GM06990 (cell line): Measurements from ENCODE around the gene GALNS.
A peak's percentile ranks its signal among the peaks of the same experiment; 100 is the strongest.

Experiments
- DNase-seq: peaks from one replicate; pipeline ENCODE4 v3.0.0-alpha.2; 2011; ENCODE audit not compliant: insufficient read length; ENCODE audit errors: extremely low read depth
- H3K27me3 ChIP-seq: replicated peaks from 2 replicates; pipeline ENCODE4 v1.6.0; 2011; ENCODE audit warnings: low read length; ENCODE audit not compliant: control insufficient read depth, insufficient read depth
- H3K36me3 ChIP-seq: 2 replicates; pipeline ENCODE4 v1.5.1; 2011; ENCODE audit warnings: low read length; ENCODE audit not compliant: control insufficient read depth, insufficient read depth
- H3K4me3 ChIP-seq: replicated peaks from 2 replicates; pipeline ENCODE4 v1.5.1; 2011; ENCODE audit warnings: low read depth, mild to moderate bottlenecking, control low read depth, low read length
- CTCF ChIP-seq: IDR thresholded peaks from 2 replicates; pipeline ENCODE4 v1.5.1; 2011; ENCODE audit warnings: low read length, control low read depth, mild to moderate bottlenecking, inconsistent platforms; ENCODE audit not compliant: insufficient read depth, poor library complexity, severe bottlenecking

The GALNS gene

GRCh38 chr16:88785106-88785924 lies 71.4 kb downstream of the GALNS start, which contains the start of gene PIEZO1:
Gene PIEZO1 (minus strand): TSS chr16:88785220. CDS start chr16:88784964, 256 bp downstream.
- Histone ChIP-seq H3K36me3 (no peaks in the 10 kb centered on the region), H3K4me3 (peak within 1 kb of the TSS; percentile 72), H3K27me3 (no peaks in the 10 kb centered on the region)
- peak; percentile 81 for DNase-seq
- peak; percentile 75 for TF ChIP-seq CTCF

- Histone ChIP-seq H3K4me3 (peak overlapping the region; percentile 72), H3K27me3 (no peaks in the 10 kb centered on the region), H3K36me3 (no peaks in the 10 kb centered on the region; the same call in 1 of the 2 replicates)
- no peak for TF ChIP-seq CTCF
- DNase-seq, result no peak
Measured at GRCh38 chr16:88784856-88785105, 72.0 kb downstream of the GALNS start.

GRCh38 chr16:88784074-88784855 lies 72.5 kb downstream of the GALNS start:
- Histone ChIP-seq H3K27me3 (no peaks in the 10 kb centered on the region), H3K4me3 (peak overlapping the region; percentile 72), H3K36me3 (no peaks in the 10 kb centered on the region; the same call in 1 of the 2 replicates)
- peak; percentile 61 for TF ChIP-seq CTCF
- peak; percentile 63 for DNase-seq

- no peak for DNase-seq
- TF ChIP-seq CTCF, result no peak
- no peaks in the 10 kb centered on the region; the same call in 1 of the 2 replicates for H3K36me3 ChIP-seq
- H3K27me3 ChIP-seq, result no peaks in the 10 kb centered on the region
- peak overlapping the region; percentile 72 for H3K4me3 ChIP-seq
Measured at GRCh38 chr16:88783391-88784073, 73.2 kb downstream of the GALNS start.

GRCh38 chr16:88782454-88783390 lies 74.0 kb downstream of the GALNS start:
- no peak for TF ChIP-seq CTCF
- Histone ChIP-seq H3K27me3 (no peaks in the 10 kb centered on the region), H3K36me3 (no peaks in the 10 kb centered on the region; the same call in none of the 2 replicates), H3K4me3 (peak overlapping the region; percentile 72)
- DNase-seq, result peak; percentile 62
